Activated gamma-delta T cell (primary cell): ENCODE data around the gene BCL7A.
"Not testable (repeated sequence)": the region's sequence is repeated elsewhere in the genome, so short reads cannot be mapped to it uniquely, and the experiment has no call there.

Experiments used
- DNase-seq: peaks from one replicate; lab custom pipeline; 2025; lab: John Stamatoyannopoulos, UW

The BCL7A gene

DNA sequence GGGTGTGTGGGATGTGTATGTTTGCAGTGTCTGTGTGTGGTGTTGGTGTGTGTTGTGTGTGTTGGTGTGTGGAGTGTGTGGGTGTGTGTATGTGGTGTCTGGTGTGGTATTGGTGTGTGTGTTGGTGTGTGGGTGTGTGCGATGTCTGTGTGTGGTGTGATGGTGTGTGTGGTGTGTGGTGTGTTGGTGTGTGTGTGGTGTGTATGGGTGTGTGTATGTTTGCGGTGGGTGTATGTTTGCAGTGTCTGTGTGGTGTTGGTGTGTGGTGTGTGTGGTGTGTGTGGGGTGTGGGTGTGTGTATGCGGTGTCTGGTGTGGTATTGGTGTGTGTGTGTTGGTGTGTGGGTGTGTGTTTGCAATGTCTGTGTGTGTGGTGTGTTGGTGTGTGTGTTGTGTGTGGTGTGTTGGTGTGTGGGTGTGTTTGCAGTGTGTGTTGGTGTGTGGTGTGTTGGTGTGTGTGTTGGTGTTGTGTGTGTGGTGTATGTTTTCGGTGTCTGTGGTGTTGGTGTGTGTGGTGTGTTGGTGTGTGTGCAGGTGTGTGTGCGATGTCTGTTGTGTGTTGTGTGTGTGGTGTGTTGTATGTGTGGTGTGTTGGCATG, 72.6 kb downstream of the BCL7A start:
- DNase-seq: no peak

DNA sequence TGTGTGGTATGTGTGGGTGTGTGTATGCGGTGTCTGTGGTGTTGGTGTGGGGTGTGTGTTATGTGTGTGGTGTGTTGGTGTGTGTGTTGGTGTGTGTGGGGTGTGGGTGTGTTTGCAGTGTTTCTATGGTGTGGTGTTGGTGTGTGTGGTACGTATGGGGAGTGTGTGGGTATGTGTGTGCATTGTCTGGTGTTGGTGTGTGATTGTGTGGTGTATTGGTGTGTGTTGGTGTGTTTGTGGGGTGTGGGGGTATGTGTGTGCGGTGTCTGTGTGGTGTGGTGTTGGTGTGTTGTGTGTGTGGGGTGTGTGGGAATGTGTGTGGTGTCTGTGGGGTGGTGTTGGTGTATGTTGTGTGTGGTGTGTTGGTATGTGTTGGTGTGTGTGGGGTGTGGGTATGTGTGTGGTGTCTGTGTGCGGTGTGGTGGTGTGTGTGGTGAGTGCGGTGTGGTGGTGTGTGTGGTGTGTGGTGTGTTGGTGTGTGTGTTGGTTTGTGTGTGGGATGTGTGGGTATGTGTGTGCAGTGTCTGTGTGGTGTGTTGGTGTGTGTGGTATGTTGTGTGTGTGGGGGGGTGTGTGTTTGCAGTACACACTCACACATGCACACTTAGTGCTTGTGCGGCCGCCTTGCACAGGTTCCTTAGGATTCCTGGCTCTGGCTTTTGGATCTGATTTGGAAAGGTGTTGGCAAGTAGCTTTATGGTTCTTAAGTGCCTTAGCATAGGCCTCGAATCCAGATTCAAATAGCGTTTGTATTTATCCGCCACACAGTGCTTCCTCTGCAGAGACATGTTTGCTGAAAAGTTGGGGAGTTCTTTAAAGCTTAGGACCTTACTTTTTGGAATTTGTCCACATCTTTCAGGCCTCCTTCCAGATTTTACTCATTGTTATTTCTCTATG, 73.3 kb downstream of the BCL7A start:
- DNase-seq: no peak

DNA sequence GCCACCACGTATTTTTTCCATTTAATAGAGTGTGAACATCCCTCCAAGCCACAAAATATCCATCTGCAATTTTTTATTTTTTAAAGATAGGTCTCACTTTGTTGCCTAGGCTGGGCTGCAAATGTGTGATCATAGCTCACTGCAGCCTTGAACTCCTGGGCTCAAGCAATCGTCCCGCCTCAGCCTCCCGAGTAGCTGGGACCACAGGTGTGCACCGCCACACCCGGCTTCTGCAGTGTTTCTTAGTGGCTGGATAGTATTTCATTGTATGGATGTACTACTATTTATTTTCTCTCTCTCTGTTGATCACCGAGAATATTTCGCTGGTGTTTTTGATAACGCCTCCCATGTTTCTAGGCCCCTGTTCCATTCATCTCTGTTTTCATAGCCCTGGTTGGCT, 74.3 kb downstream of the BCL7A start:
- DNase-seq: no peak

DNA sequence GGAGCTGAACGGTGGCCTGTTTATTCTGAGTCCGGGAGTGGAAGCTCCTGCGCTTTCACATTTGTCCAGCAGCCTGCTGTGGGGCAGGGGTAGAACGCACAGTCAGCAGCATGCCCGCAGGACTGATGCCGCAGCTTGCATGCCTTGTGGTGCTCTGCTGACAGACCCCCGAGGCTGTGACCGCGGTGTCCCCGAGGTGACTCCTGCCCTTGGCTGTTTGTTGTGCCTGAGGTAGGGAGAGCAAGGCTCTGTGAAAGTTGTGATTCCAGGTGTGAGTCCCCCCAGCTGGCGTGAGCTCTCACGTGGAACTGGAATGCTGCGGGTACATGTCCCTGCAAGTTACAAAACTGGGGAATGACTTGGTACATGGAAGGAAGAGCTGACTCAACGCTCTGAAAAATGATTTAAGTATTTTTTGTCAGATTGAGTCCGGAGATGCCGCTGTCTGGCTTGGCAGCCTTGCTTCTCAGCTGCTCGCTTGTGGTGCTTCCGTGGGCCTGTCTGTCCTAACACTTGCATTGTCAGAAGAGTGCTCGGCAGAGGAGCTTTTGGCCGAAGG, 75.0 kb downstream of the BCL7A start:
- DNase-seq: no peak

DNA sequence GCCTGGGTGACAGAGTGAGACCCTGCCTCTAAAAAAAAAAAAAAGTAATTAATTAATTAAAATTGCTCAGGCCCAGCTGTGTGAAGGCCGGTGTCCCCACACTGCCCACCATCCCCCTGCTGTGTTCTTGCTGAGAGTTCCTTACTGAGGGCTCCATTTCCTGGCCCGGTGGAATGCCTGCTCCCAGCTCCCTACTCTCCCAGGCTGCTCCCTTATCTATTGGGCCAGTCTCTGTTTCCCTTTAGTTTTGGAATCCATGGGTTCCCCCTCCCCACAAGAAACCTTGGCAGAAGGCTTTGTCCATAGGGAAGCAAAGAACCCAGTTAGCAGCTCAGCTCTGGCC, 75.9 kb downstream of the BCL7A start:
- no peak for DNase-seq

DNA sequence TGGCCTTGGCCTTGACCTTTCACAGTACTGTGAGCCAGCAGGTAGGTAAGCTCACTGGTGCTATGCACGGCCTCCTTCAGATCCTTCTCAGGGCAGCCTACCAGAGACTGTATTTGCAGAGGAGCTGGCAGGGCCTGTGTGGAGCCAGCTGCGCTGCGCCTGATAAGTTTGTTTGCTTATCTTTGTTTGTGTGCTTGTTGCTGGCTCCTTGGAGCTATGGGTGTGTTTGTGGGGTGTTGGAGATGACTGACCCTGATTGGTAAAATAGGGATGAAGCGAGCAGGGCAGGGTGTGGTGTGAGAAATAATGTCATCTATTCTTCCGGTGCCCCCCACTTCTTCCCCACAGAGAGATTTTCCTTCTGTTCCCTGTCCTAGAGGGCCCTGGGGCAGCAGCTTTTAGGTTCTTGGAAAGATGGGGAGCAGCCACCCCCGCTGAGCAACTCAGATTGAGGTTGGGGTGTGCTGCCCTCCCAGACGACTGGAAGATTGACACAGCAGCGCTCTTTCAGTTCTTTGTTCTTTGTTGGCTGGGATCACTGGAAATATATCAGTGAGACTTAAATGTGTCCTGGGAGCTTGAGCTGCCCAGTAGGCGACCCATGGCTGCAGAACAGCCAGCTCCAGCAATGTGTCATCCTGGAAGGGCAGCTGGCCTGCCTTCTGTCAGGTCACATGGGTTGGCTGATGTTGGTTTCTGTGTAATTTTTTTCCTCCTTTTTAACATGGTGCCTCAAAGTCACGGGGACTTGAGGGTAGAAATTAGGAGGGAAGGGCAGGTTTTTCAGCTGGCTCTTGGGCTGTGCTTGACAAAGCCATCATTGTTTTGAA, 76.5 kb downstream of the BCL7A start:
- no peak for DNase-seq

DNA sequence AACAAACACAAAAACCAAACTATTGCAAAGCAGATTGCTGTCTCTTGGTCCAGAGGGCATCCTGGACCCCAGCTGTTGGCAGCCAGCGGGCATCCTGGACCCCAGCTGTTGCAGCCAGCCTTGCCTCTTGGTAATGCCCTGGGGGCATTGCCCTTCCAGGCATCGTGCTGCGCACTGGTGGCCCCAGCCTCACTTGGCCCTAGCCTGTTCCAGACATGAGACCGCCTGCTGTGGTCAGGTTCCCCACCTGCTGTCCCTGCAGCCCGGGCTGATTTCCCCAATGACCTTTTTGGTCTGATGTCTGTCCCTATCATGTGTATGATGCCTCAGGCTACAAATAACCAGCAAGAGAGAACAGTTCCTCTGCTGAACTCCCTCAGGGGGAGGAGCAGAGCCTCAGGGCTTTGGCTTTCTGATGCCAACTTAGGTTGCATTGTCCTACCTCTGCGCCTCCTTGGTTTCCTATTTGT, 77.6 kb downstream of the BCL7A start:
- DNase-seq: no peak

DNA sequence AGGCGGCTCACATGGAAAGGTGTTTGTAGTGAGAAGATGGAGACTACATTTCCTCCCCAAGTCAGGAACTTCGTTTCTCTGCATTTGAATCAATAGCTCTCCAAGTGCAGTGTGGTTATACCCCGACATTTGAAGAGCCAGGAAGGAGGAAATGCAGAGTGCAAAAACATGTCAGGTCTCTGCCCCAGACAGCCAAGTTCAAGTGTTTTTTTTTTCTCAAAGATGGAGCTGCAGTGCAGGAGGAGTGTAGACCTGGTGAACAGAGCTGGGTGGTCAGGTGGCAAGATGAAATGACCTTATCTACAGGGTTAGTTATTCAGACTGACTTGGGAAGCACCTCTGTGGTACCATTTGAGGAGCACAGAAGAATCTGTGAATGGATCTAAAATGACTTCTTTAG, 78.2 kb downstream of the BCL7A start:
- no peak for DNase-seq

DNA sequence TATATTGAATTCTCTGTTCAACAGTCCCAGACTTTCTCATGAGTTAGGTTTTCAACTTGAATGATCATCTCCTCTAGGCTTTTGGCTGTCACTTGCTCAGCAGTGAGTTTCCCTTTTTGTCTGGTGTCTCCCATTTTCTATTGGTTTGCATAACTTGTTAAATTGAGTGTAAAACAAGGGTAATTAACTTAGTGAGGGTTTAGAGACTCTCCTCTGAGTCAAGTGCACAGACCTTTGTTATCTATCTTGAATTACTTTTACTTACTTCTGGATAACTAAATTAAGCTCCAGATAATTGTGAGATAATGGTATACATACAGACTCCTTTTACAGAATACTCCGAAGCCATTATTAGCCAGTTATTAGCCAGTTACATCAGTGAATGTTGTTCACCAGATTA, 78.9 kb downstream of the BCL7A start:
- DNase-seq: no peak

DNA sequence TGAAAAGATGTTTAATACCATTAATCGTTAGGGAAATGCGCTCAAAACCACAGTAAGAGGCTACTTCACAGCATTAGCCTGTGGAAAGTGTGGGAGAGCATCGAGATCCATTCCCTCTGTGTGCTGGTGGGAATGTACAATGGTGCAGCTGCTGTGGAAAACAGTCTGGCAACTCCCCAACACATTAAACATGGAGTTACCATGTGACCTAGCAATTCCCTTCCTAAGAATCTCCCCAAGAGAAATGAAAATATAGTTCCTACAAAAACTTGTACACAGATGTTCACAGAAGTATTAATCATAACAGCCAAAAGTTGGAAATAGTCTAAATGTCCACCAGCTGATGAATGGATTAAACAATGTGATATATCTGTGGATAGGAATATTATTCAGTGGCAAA, 80.6 kb downstream of the BCL7A start:
- DNase-seq: no peak

DNA sequence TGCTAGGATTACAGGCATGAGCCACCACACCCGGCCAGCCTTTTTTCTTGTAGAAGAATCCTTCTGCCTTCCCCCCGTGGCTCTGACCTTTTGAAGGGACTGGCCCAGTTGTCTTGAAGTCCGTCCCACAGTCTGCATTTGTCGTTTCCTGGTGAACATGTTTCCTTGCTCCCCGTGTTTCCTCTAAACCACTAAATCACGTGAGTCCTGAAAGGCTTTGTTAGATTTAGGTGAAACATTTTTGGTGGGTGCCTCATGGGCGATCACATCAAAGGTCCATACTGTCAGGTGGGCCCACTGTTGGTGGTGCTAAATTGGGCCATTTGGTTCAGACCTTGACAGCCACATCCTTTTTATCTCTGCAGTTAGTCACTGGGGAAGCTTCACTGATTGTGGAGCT, 83.2 kb downstream of the BCL7A start:
- no peak for DNase-seq

DNA sequence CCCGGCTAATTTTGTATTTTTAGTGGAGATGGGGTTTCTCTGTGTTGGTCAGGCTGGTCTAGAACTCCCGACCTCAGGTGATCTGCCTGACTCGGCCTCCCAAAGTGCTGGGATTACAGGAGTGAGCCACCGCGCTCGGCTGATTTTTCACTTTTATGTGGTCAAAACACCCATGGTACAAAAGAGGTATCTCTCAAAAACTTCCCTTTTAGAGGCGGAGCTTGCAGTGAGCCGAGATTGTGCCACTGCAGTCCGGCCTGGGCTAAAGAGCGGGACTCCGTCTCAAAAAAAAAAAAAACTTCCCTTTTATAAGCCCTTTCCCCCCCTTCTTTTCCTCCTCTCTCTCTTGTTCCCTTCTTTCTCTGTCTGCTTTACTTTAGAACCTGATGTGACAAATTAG, 83.8 kb downstream of the BCL7A start:
- DNase-seq: not testable (repeated sequence)

DNA sequence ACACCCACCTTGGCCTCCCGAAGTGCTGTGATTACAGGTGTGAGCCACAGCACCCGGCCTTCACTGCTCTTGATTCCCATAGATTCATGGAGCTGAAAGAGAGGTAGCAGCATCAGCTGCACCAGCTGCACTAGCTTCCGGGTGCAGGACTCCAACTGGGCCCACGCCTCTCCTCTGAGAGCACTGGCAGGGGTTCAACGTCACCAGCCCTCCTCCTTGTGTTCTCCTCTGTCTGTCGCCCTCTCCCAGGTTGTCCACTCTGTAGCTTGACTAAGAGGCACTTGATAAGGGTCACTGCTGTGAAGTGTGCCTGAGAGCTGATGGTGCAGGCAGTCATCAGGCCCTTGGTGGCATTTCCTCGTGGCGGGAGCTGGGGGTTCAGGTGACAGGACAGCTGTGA, 85.2 kb downstream of the BCL7A start:
- DNase-seq: no peak

DNA sequence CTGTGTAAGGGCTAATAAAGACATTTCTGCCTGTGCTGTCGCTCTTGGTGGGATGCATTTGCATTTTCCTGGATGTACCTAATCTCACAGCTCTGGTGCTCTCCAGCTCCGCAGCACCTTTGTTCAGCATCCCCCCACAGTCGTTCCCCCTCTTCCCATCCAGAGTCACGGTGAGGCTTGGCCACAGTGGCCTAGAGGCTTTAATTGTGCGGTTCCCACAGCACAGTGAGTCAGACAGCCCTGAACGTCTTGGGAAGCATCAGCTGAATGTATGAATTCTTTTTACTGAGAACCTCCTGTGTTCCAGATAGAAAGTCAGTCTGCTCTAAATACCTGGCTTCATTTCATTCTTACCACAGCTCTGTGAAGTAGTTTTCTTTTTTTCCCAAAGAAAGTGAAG, 85.6 kb downstream of the BCL7A start:
- DNase-seq: no peak

DNA sequence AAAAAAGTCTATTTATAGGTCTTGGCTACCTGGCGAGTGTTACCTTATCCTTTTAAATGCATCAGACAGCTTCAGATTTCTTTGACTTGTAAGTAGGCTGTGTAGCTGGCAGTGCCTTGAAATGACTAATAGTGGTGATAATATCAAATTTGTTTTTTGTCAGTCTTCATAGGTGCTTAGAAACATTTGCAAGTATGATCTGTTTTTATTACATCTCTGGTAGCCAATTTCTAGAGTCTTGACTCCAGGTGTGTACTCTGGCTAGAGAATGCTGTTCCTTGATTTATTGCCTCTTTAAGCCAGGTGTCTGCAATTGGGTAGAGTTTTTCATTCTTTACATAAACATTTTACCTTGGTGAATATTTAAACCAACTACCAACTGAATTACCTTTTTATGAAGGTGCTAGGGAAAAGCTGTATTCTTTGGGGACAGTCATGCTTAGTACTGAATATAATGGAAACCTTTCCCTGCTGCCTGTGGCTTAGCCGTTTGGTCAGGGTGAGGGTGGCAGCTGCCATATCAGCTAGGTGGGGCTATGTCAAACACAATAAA, 89.5 kb downstream of the BCL7A start:
- no peak for DNase-seq
